Measurements from ENCODE around the gene ANKRD44. TPM values are rescaled to one million over a fixed set of nuclear protein-coding genes. Genes with fewer than 3 reads are reported as not detected.
"Not testable (repeated sequence)": the region's sequence is repeated elsewhere in the genome, so short reads cannot be mapped to it uniquely, and the experiment has no call there.

ANKRD44 gene
- total and polyA plus RNA-seq, 8 donors: 23.2 to 52.6 (median 29.8) TPM

GRCh38 chr2:197345846-197346370 lies 35.3 kb upstream of the ANKRD44 start:
- H3K27ac ChIP-seq: no peak overlapping the region
- no peak for ATAC-seq

GRCh38 chr2:197343968-197344367 lies 33.4 kb upstream of the ANKRD44 start:
- H3K9me3 ChIP-seq; H3K4me3 ChIP-seq; ATAC-seq; H3K27ac ChIP-seq; H3K36me3 ChIP-seq; intact Hi-C loops (cut with DNase I); H3K4me1 ChIP-seq; DNase-seq; H3K27me3 ChIP-seq: not testable (repeated sequence)

More at GRCh38 chr2:197345846-197346370, 35.3 kb upstream of the ANKRD44 start:
- TF ChIP-seq CTCF (IDR thresholded peaks at IDR 0.05): no peak
- Histone ChIP-seq H3K4me1 (no peaks in the 10 kb centered on the region), H3K27me3 (no peaks in the 10 kb centered on the region), H3K4me3 (no peak overlapping the region), H3K9me3 (no peaks in the 10 kb centered on the region), H3K36me3 (no peaks in the 10 kb centered on the region)
- no peak for DNase-seq
- intact Hi-C loops (cut with DNase I): no loop called here

GRCh38 chr2:197340591-197340990 lies 30.0 kb upstream of the ANKRD44 start:
- H3K4me3 ChIP-seq: no peak overlapping the region
- H3K27me3 ChIP-seq: no peaks in the 10 kb centered on the region
- no peaks in the 10 kb centered on the region for H3K9me3 ChIP-seq
- intact Hi-C loops (cut with DNase I): no loop called here
- no peaks in the 10 kb centered on the region for H3K4me1 ChIP-seq
- no peaks in the 10 kb centered on the region for H3K36me3 ChIP-seq
- no peak overlapping the region for H3K27ac ChIP-seq
- TF ChIP-seq CTCF (IDR thresholded peaks at IDR 0.05): no peak
- ATAC-seq (no peak), DNase-seq (no peak)

DNA sequence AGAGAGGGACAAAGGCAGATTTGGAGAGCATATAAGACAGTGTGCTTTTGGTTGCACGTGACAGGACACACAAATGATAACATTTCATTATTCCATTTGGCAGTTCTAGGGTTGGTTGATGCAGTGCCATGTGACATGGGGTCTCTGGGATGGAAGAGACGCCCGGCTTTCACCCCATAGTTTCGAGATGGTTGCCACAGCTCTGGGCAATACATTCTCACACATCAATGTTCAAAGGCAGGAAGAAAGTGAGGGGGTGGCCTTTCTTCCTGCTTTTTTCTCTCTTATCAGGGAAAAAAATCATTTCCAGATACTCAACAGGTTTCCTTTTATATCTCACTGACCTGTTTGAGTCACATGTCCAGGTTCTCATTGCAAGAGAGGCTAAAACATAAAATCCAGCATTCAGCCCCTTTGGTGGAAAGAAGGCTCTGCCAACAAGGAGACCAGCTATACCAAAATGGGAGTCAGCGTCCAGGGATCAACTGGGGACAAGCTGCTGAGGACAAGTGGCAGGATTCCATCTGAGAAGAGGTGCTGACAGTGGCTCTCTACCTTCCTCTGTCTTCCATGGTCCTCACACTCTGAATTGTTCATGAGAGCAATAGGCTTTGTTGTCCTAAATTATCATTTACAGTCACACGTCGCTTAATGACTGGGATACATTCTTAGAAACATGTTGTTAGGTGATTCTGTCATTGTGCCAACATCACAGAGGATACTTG lies 29.1 kb upstream of the ANKRD44 start:
- TF ChIP-seq CTCF (IDR thresholded peaks at IDR 0.05): no peak
- no peak for ATAC-seq
- Histone ChIP-seq H3K4me1 (no peaks in the 10 kb centered on the region), H3K27ac (no peak overlapping the region), H3K4me3 (no peak overlapping the region), H3K27me3 (no peaks in the 10 kb centered on the region), H3K9me3 (no peaks in the 10 kb centered on the region), H3K36me3 (no peaks in the 10 kb centered on the region)
- DNase-seq: no peak
- intact Hi-C loops (cut with DNase I): no loop called here

GRCh38 chr2:197339016-197339415 lies 28.4 kb upstream of the ANKRD44 start:
- no peak overlapping the region for H3K4me3 ChIP-seq
- no peaks in the 10 kb centered on the region for H3K4me1 ChIP-seq
- H3K36me3 ChIP-seq: no peaks in the 10 kb centered on the region
- DNase-seq (peak in 1 of 4 donors; percentile 14), ATAC-seq (no peak)
- H3K27ac ChIP-seq: no peak overlapping the region
- intact Hi-C loops (cut with DNase I): no loop called here
- H3K27me3 ChIP-seq: no peaks in the 10 kb centered on the region
- no peaks in the 10 kb centered on the region for H3K9me3 ChIP-seq
- TF ChIP-seq CTCF (IDR thresholded peaks at IDR 0.05): no peak

Data from left lung (tissue), 10 donors.